ENCODE measurements around the gene PRKN. TPM values are rescaled to one million over a fixed set of nuclear protein-coding genes. Genes with fewer than 3 reads are reported as not detected.

PRKN gene
- total RNA-seq, 1 experiment from 2014 or later, result 2.0 TPM

DNA sequence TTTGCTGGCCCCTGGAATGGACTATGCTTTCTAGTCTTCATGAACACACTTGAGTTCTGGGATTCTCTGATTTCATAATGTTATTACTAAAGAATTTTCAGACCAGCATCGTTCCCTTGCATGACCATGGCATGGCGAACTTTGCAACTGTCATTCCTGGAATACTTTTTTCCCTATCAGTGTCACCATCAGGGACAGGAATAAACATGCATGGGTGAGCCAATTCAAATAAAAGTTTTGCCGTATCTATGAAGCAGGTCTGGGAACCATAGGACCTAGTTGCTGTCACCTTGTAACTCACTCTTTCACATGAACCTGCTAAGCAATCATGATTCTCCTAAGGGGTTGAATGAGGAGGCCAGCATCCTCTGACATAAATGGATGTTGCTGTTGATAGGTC, 1385.5 kb downstream of the PRKN start:
- Histone ChIP-seq H4K5ac (ENCODE audit: insufficient read length, low read depth, low read length) (no peak overlapping the region), H3K4ac (ENCODE audit: low read depth, low read length) (no peak overlapping the region), H3K23me2 (ENCODE audit: insufficient read length, low read depth, low read length, poor library complexity, severe bottlenecking) (no peaks in the 10 kb centered on the region), H2AK5ac (ENCODE audit: insufficient read length, low read length) (no peak overlapping the region), H2BK5ac (ENCODE audit: insufficient read length, low read length) (no peak overlapping the region), H2BK20ac (ENCODE audit: low read depth, low read length, poor library complexity, severe bottlenecking) (no peak overlapping the region), H2BK120ac (ENCODE audit: low read depth, low read length, poor library complexity, severe bottlenecking) (no peak overlapping the region), H4K20me1 (ENCODE audit: control insufficient read depth, insufficient read depth, insufficient read length) (no peaks in the 10 kb centered on the region), H3K4me2 (ENCODE audit: insufficient read depth, insufficient read length, low read length) (no peak overlapping the region), H3K79me2 (ENCODE audit: insufficient read depth, low read length) (no peaks in the 10 kb centered on the region), H4K91ac (ENCODE audit: insufficient read length, low read depth, low read length) (no peak overlapping the region), H3K27ac (ENCODE audit: insufficient read length, low read depth, low read length) (no peak overlapping the region), H4K8ac (replicated peaks; ENCODE audit: insufficient read length, low read depth, low read length) (no peak overlapping the region), H3K56ac (ENCODE audit: insufficient read length, low read depth, low read length) (no peak overlapping the region), H3T11ph (ENCODE audit: low read length) (no peak overlapping the region), H2AFZ (ENCODE audit: low read length) (no peak overlapping the region), H2BK15ac (ENCODE audit: low read depth, low read length) (no peak overlapping the region), H3K14ac (ENCODE audit: insufficient read depth, low read length) (no peak overlapping the region), H3K9me3 (ENCODE audit: control insufficient read depth, low read depth, low read length) (no peaks in the 10 kb centered on the region), H3K79me1 (ENCODE audit: insufficient read depth, low read depth, low read length, poor library complexity, severe bottlenecking) (no peaks in the 10 kb centered on the region), H3K23ac (ENCODE audit: insufficient read length, low read depth, low read length) (no peak overlapping the region), H3K27me3 (ENCODE audit: insufficient read depth, low read length) (no peaks in the 10 kb centered on the region), H3K4me1 (ENCODE audit: insufficient read depth, low read length) (no peaks in the 10 kb centered on the region), H3K18ac (ENCODE audit: insufficient read length, low read depth, low read length) (no peak overlapping the region), H2BK12ac (ENCODE audit: insufficient read length, low read depth, low read length) (no peak overlapping the region), H3K9ac (ENCODE audit: extremely low read depth, insufficient read length, low read length) (no peak overlapping the region)
- WGBS (ENCODE audit: extremely low coverage, insufficient read length, low lambda C conversion rate), result no CpG with 5 or more reads among the region's 3 CpGs
- Mint-ChIP-seq H3K4me1 (no peaks in the 10 kb centered on the region), H3K27me3 (ENCODE audit: low read depth) (no peaks in the 10 kb centered on the region), H3K4me3 (no peak overlapping the region), H3K27ac (no peak overlapping the region), H3K9me3 (peaks cover 2 to 4% of the 10 kb centered on the region in 2 experiments; a peak in 2 of 5 replicates), H3K36me3 (ENCODE audit: insufficient read depth in 1 of 3, low read depth in 3 of 3) (peaks cover 0 to 2% (median 0%) of the 10 kb centered on the region in 3 experiments; a peak in 2 of 7 replicates)
- DNase-seq, result no peak
- TF ChIP-seq CTCF (conservative IDR thresholded peaks at IDR 0.05), result no peak
